LNCaP clone FGC (cell line): ENCODE data around the gene TNXB.
"Not testable (repeated sequence)": the region's sequence is repeated elsewhere in the genome, so short reads cannot be mapped to it uniquely, and the experiment has no call there.

ENCODE experiments used
- DNase-seq: peaks from one replicate; pipeline ENCODE4 v3.0.0-alpha.2; 2011; ENCODE audit warnings: low read depth
- H3K4me3 ChIP-seq: 2 replicates; pipeline ENCODE4 v1.5.1; 2011; ENCODE audit warnings: mild to moderate bottlenecking, low read depth, low read length, control low read depth
- TF ChIP-seq, protein P1 (sequence below): IDR thresholded peaks from 2 replicates; pipeline ENCODE4 v1.5.1; 2012; ENCODE audit warnings: mild to moderate bottlenecking; ENCODE audit not compliant: control insufficient read depth, insufficient read depth; ENCODE audit errors: extremely low read depth

The TNXB gene

DNA sequence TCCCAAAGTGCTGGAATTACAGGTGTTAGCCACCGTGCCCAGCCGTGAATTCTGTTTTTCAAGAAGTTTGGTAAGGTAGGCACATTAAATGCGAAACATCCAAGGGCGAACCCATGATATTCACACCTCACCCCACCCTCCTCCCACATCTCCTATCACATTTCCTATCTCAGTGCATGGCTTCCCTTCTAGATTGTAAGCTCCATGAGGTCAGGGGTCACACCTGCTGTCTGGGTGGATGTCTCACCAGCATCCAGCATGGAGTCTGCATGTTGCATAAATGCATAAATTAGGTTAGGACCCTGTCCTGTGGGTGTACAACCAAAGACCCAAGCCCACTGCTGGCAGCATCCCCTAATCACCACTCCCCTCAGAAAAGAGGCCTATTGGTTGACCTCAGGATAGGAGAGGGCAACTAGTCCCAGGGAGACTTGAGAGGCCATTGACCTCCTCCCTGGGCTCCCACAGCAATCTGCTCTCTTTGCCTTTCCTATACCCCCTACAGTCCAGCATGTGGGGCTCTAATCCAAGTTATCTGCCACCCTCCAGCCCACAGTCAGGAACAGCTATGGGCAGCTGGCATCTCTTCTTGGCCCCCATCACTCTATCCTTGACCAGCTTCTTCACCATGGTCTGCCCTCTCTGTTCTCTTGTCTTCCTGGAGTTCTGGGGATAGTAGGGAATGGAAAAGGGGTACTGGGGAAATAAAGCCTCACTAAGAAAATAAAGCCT, 38.4 kb upstream of the TNXB start:
- DNase-seq = no peak
- H3K4me3 ChIP-seq = no peak overlapping the region
- TF ChIP-seq, protein P1, sequence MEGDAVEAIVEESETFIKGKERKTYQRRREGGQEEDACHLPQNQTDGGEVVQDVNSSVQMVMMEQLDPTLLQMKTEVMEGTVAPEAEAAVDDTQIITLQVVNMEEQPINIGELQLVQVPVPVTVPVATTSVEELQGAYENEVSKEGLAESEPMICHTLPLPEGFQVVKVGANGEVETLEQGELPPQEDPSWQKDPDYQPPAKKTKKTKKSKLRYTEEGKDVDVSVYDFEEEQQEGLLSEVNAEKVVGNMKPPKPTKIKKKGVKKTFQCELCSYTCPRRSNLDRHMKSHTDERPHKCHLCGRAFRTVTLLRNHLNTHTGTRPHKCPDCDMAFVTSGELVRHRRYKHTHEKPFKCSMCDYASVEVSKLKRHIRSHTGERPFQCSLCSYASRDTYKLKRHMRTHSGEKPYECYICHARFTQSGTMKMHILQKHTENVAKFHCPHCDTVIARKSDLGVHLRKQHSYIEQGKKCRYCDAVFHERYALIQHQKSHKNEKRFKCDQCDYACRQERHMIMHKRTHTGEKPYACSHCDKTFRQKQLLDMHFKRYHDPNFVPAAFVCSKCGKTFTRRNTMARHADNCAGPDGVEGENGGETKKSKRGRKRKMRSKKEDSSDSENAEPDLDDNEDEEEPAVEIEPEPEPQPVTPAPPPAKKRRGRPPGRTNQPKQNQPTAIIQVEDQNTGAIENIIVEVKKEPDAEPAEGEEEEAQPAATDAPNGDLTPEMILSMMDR = no peak

DNA sequence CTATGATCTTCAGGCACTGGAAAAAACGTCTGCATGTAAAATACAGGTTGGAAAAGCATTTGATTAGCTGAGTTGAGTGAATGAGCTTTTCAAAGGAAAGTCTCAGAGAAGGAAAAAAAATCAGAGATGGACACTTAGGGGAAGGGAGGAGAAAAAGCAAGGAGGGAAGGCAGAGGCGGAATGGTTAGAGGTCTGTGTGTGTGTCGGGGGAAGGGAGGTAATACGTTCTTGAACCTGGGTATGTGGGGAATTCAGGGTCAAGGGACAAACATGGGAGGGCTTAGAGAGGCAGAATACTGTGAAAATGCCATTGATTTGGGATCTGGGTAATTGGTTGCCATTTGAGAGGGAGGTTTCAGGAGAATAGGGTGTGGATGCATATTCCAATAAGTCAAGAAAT, 37.5 kb upstream of the TNXB start:
- H3K4me3 ChIP-seq = no peak overlapping the region

DNA sequence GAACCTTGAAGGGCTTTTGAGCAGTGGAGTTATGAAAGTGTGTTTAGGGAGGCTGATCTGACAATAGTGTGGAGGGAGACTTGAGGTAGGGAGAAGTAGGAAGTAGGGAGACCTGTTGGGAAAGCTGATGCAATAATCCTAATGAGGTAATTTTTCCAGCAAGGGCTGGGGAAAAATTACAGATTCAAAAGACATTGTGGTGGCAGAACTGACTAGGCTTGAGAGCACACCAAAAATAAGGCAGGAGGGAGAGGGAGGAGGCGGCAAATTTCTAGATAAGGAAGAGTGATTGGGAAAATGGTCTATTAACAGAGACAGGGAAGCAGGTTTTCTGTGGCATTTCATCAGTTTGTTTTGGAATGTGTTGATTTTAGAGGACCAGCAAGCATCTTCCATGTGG, 37.1 kb upstream of the TNXB start:
- TF ChIP-seq, protein P1 = no peak
- H3K4me3 ChIP-seq = no peak overlapping the region
- no peak for DNase-seq

More for the DNA sequence above, 37.5 kb upstream of the TNXB start:
- TF ChIP-seq, protein P1 = no peak
- no peak for DNase-seq

DNA sequence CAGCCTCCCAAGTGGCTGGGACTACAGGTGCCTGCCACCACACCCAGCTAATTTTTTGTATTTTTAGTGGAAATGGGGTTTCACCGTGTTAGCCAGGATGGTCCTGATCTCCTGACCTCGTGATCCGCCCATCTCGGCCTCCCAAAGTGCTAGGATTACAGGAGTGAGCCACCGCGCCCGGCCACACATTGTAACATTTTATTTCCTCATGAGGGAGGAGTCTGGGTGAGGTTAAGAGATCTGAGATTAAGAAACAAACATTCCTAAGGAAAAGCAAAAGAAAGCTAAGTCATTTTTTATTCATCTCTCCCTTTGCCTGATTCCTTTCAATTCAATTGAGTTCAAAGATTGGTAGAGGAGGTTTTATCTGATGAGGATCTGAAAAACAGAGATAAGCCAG, 35.1 kb upstream of the TNXB start:
- H3K4me3 ChIP-seq, DNase-seq: not testable (repeated sequence)

GRCh38 chr6:32140420-32141046, 31.4 kb upstream of the TNXB start:
- DNase-seq = no peak
- TF ChIP-seq, protein P1 = no peak
- no peak overlapping the region for H3K4me3 ChIP-seq

- no peak for DNase-seq
- no peak overlapping the region for H3K4me3 ChIP-seq
- TF ChIP-seq, protein P1 = no peak
Measured at GRCh38 chr6:32139590-32139989, 30.5 kb upstream of the TNXB start.

DNA sequence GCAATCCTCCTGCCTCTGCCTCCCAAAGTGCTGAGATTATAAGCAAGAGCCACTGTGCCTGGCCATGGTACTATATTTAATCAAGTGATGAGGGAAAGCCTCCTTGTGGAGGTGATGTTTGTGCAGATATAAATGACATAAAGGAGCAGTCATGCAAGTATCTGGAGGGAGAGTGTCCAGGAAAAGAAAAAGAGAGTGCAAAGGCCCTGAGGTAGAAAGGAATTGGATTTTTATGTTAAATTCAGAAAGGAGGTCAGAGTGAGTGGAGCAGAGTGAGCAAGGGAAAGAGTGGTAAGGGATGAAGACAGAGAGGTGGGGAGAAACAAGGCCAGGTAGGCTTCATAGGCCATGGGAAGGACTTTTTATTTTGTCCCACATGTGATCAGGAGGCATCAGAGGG, 28.3 kb upstream of the TNXB start:
- no peak for DNase-seq
- TF ChIP-seq, protein P1 = no peak

More for the DNA sequence above, 28.3 kb upstream of the TNXB start:
- H3K4me3 ChIP-seq = no peak overlapping the region
